Hepatocyte (in vitro differentiated cells): ENCODE data around the gene XRCC6. TPM values are rescaled to one million over a fixed set of nuclear protein-coding genes. Genes with fewer than 3 reads are reported as not detected.

ENCODE experiments used
- DNase-seq: peaks from one replicate; pipeline ENCODE4 v3.0.0-alpha.2; 2016; ENCODE audit warnings: low spot score
- H2AFZ ChIP-seq: fragments of 200-600 bp; sonication (generic); 2 replicates; pipeline ENCODE4 v1.6.0; 2016; ENCODE audit warnings: antibody characterized with exemption, mild to moderate bottlenecking
- H3K27ac ChIP-seq: fragments of 200-600 bp; sonication (generic); 2 replicates; pipeline ENCODE4 v1.5.1; 2016; ENCODE audit warnings: mild to moderate bottlenecking
- H3K27me3 ChIP-seq: fragments of 200-600 bp; sonication (generic); 2 replicates; pipeline ENCODE4 v1.6.1; 2016
- H3K36me3 ChIP-seq: fragments of 200-600 bp; sonication (generic); replicated peaks from 2 replicates; pipeline ENCODE4 v1.5.1; 2016; ENCODE audit warnings: low read depth; ENCODE audit not compliant: insufficient read depth
- H3K4me1 ChIP-seq: fragments of 200-600 bp; sonication (generic); 2 replicates; pipeline ENCODE4 v1.5.1; 2016; ENCODE audit warnings: mild to moderate bottlenecking, moderate library complexity; ENCODE audit not compliant: insufficient read depth
- H3K4me2 ChIP-seq: fragments of 200-600 bp; sonication (generic); 2 replicates; pipeline ENCODE4 v1.6.0; 2016
- H3K4me3 ChIP-seq: fragments of 200-600 bp; sonication (generic); 2 replicates; pipeline ENCODE4 v1.5.1; 2016; ENCODE audit warnings: mild to moderate bottlenecking
- H3K79me2 ChIP-seq: fragments of 200-600 bp; sonication (generic); 2 replicates; pipeline ENCODE4 v1.6.0; 2017; ENCODE audit warnings: mild to moderate bottlenecking
- H3K9me2 ChIP-seq: fragments of 200-600 bp; sonication (generic); replicated peaks from 2 replicates; pipeline ENCODE4 v1.6.0; 2017; ENCODE audit warnings: mild to moderate bottlenecking; ENCODE audit not compliant: insufficient read depth
- H3K9me3 ChIP-seq: fragments of 200-600 bp; sonication (generic); 2 replicates; pipeline ENCODE4 v1.5.1; 2016; ENCODE audit warnings: low read depth, mild to moderate bottlenecking
- H4K20me1 ChIP-seq: fragments of 200-600 bp; sonication (generic); 2 replicates; pipeline ENCODE4 v1.6.0; 2016; ENCODE audit warnings: mild to moderate bottlenecking; ENCODE audit not compliant: insufficient read depth, poor library complexity, severe bottlenecking
- EZH2 ChIP-seq: fragments of 200-600 bp; sonication (generic); IDR thresholded peaks from 2 replicates; pipeline ENCODE4 v1.6.1; 2016; ENCODE audit warnings: antibody characterized with exemption, mild to moderate bottlenecking, borderline replicate concordance
- EZH2phosphoT487 ChIP-seq: fragments of 200-600 bp; sonication (generic); IDR thresholded peaks from one replicate; pipeline ENCODE4 v1.6.1; 2018; ENCODE audit warnings: antibody characterized with exemption, mild to moderate bottlenecking, low read depth, moderate library complexity; ENCODE audit not compliant: unreplicated experiment, severe bottlenecking
- WGBS: methylation state at CpG from one replicate; pipeline ENCODE4 v1.1.6; 2016; ENCODE audit warnings: low lambda C conversion rate; ENCODE audit errors: missing lambda C conversion rate; 5-methylcytosine and 5-hydroxymethylcytosine counted together
- polyA plus RNA-seq: library from polyadenylated mRNA; unstranded; fragments of >200 nt; fragmentation: Nextera tagmentation; extraction: Ambion mirVana; gene quantifications from 2 replicates; pipeline ENCODE4 v1.2.1, GENCODE V29; 2016
- total RNA-seq: library from RNA; depleted of rRNA; stranded (reverse); fragments of >200 nt; gene quantifications from 2 replicates; pipeline ENCODE4 v1.2.3, GENCODE V29; 2014
- TF ChIP-seq, protein P1 (sequence below): fragments of 200-600 bp; sonication (generic); IDR thresholded peaks from 2 replicates; pipeline ENCODE4 v1.5.1; 2016; ENCODE audit warnings: antibody characterized with exemption, mild to moderate bottlenecking; ENCODE audit not compliant: poor library complexity

Gene XRCC6
- total and polyA plus RNA-seq, 2 experiments from 2014 or later = 260 to 276 TPM

DNA sequence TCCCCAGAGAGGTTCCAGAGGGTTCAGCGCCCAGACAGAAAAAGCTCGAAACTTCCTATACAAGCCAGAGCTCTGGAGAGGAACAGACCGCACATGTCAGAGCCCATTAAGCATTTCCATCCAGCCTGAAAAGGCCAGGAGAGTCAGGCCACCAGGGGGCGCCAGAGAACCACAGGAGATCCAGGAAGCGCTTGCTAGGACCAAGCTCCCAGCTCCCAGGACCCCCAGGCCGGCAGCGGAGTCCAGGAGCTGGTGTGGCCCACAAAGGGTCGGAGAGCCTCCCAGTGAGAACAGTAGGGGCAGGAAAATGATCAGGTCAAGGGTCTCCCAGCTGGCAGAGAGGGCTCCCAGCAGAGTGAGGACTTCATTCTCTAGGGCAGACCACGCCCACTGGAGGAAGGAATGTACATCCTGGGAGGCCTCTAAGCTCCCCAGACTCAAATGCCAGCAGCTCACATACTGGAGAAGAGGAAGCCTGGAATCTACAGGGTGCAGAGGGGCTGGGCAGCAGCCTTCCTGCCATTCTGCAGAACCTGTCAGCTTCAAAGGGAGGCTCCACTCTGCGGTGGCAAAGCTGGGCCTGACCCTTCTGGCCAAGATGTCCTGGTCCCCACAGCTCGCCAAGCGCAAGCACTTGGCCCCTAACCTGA lies 76.2 kb downstream of the XRCC6 start:
- Histone ChIP-seq H3K9me2 (no peaks in the 10 kb centered on the region), H3K4me2 (peak overlapping the region; percentile 70), H3K4me1 (peaks cover 12% of the 10 kb centered on the region), H4K20me1 (no peaks in the 10 kb centered on the region), H2AFZ (peak overlapping the region; percentile 58), H3K36me3 (no peaks in the 10 kb centered on the region), H3K9me3 (no peaks in the 10 kb centered on the region), H3K79me2 (no peaks in the 10 kb centered on the region), H3K4me3 (no peak overlapping the region), H3K27me3 (no peaks in the 10 kb centered on the region), H3K27ac (peak overlapping the region; percentile 53)
- 29% methylated on average over 12 of the region's 12 CpGs for WGBS
- DNase-seq = peak; percentile 95
- TF ChIP-seq EZH2 = no peak
- TF ChIP-seq, protein P1, sequence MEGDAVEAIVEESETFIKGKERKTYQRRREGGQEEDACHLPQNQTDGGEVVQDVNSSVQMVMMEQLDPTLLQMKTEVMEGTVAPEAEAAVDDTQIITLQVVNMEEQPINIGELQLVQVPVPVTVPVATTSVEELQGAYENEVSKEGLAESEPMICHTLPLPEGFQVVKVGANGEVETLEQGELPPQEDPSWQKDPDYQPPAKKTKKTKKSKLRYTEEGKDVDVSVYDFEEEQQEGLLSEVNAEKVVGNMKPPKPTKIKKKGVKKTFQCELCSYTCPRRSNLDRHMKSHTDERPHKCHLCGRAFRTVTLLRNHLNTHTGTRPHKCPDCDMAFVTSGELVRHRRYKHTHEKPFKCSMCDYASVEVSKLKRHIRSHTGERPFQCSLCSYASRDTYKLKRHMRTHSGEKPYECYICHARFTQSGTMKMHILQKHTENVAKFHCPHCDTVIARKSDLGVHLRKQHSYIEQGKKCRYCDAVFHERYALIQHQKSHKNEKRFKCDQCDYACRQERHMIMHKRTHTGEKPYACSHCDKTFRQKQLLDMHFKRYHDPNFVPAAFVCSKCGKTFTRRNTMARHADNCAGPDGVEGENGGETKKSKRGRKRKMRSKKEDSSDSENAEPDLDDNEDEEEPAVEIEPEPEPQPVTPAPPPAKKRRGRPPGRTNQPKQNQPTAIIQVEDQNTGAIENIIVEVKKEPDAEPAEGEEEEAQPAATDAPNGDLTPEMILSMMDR = peak; percentile 100
- TF ChIP-seq EZH2phosphoT487 = no peak

GRCh38 chr22:41699264-41700107 lies 78.4 kb downstream of the XRCC6 start, which contains the start of gene MEI1:
Gene MEI1, plus strand, starts transcription at chr22:41699503. Its CDS starts 36 bp downstream, at chr22:41699539.
- WGBS = 85% methylated on average over 59 of the region's 69 CpGs
- no peak for TF ChIP-seq EZH2phosphoT487
- TF ChIP-seq EZH2 = no peak
- Histone ChIP-seq H3K27me3 (no peaks in the 10 kb centered on the region), H3K27ac (no peak within 1 kb of the TSS), H3K4me2 (no peak within 1 kb of the TSS), H3K4me3 (no peak within 1 kb of the TSS), H3K4me1 (peaks cover 12% of the 10 kb centered on the region), H2AFZ (no peak within 1 kb of the TSS), H3K9me2 (no peaks in the 10 kb centered on the region), H3K36me3 (no peaks in the 10 kb centered on the region), H4K20me1 (no peaks in the 10 kb centered on the region), H3K79me2 (no peaks in the 10 kb centered on the region), H3K9me3 (no peaks in the 10 kb centered on the region)
- DNase-seq = peak; percentile 35

GRCh38 chr22:41700108-41700364 lies 78.9 kb downstream of the XRCC6 start:
- 96% methylated on average over 16 of the region's 16 CpGs for whole genome bisulfite sequencing
- H3K4me3 ChIP-seq = no peak overlapping the region
- H3K79me2 ChIP-seq = no peaks in the 10 kb centered on the region
- no peak overlapping the region for H3K4me2 ChIP-seq
- H3K4me1 ChIP-seq = peaks cover 12% of the 10 kb centered on the region
- H3K9me2 ChIP-seq = no peaks in the 10 kb centered on the region
- no peak overlapping the region for H2AFZ ChIP-seq
- no peaks in the 10 kb centered on the region for H4K20me1 ChIP-seq
- TF ChIP-seq, protein P1 = no peak
- no peak for TF ChIP-seq EZH2
- TF ChIP-seq EZH2phosphoT487 = no peak
- H3K9me3 ChIP-seq = no peaks in the 10 kb centered on the region
- H3K27ac ChIP-seq = no peak overlapping the region
- DNase-seq = no peak
- no peaks in the 10 kb centered on the region for H3K27me3 ChIP-seq
- no peaks in the 10 kb centered on the region for H3K36me3 ChIP-seq

- H3K36me3 ChIP-seq = no peaks in the 10 kb centered on the region
- H3K27me3 ChIP-seq = no peaks in the 10 kb centered on the region
- no peaks in the 10 kb centered on the region for H4K20me1 ChIP-seq
- H3K4me1 ChIP-seq = peaks cover 1% of the 10 kb centered on the region
- H3K9me2 ChIP-seq = no peaks in the 10 kb centered on the region
- TF ChIP-seq, protein P1 = no peak
- TF ChIP-seq EZH2 (no peak), EZH2phosphoT487 (no peak)
- 96% methylated on average over 9 of the region's 9 CpGs for WGBS
- no peaks in the 10 kb centered on the region for H3K9me3 ChIP-seq
- no peak overlapping the region for H2AFZ ChIP-seq
- DNase-seq = no peak
- H3K4me2 ChIP-seq = no peak overlapping the region
- no peak overlapping the region for H3K27ac ChIP-seq
- H3K4me3 ChIP-seq = no peak overlapping the region
- no peaks in the 10 kb centered on the region for H3K79me2 ChIP-seq
Measured at GRCh38 chr22:41702763-41703162, 81.7 kb downstream of the XRCC6 start.
